Measurements from ENCODE around the gene ADGRF3.
"Not testable (repeated sequence)": the region's sequence is repeated elsewhere in the genome, so short reads cannot be mapped to it uniquely, and the experiment has no call there.

The ADGRF3 gene, protein sequence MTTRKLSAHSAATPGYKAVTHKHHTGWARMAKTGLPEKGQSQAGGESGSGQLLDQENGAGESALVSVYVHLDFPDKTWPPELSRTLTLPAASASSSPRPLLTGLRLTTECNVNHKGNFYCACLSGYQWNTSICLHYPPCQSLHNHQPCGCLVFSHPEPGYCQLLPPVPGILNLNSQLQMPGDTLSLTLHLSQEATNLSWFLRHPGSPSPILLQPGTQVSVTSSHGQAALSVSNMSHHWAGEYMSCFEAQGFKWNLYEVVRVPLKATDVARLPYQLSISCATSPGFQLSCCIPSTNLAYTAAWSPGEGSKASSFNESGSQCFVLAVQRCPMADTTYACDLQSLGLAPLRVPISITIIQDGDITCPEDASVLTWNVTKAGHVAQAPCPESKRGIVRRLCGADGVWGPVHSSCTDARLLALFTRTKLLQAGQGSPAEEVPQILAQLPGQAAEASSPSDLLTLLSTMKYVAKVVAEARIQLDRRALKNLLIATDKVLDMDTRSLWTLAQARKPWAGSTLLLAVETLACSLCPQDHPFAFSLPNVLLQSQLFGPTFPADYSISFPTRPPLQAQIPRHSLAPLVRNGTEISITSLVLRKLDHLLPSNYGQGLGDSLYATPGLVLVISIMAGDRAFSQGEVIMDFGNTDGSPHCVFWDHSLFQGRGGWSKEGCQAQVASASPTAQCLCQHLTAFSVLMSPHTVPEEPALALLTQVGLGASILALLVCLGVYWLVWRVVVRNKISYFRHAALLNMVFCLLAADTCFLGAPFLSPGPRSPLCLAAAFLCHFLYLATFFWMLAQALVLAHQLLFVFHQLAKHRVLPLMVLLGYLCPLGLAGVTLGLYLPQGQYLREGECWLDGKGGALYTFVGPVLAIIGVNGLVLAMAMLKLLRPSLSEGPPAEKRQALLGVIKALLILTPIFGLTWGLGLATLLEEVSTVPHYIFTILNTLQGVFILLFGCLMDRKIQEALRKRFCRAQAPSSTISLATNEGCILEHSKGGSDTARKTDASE

DNA sequence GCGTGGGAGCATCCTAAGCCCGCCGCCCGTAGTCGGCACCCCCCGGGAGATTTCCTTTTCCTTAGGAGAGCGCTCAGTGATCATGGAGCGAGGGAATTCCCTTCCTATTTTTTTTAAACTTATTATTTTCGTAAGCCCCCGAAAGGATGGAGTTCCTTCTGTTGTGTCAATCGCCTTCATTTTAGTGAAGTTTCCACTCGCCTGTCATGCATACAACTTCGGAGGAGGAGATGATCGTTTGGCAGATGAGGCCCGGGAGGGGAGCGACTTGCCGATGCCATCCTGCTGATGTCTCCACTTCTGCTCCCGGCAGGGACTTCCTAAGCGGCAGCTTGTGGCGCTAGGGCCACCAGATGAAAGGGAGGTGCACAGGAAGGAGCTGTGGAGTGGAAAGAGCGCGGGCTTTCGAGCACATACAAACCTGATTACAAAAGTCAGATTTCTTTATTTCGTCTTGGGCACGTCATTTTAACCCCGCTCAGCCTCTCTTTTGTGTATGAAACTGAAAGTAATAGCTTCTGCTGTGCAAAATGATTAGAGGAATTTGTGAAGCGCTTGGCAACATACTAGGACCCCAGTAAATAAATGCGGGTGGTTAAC lies at the start of gene ADGRF3:
ADGRF3 (minus strand) TSS at position 336 of the 600 bp plus-strand sequence. CDS start 555 bp downstream, outside the sequence.
- H3K4me1 ChIP-seq (ENCODE audit: insufficient read depth, low read length): peaks cover 8% of the 10 kb centered on the region; the same call in 1 of the 2 replicates
- no peaks in the 10 kb centered on the region for H3K36me3 ChIP-seq (ENCODE audit: insufficient read depth, low read depth, low read length)
- peak within 1 kb of the TSS; percentile 99 for H3K27ac ChIP-seq (ENCODE audit: low read length)
- H3K9me3 ChIP-seq (ENCODE audit: insufficient read depth, low read depth, low read length): no peaks in the 10 kb centered on the region
- H3K27me3 ChIP-seq (ENCODE audit: insufficient read depth, low read length): no peaks in the 10 kb centered on the region
- H3K9ac ChIP-seq (ENCODE audit: low read depth, low read length): peak within 1 kb of the TSS; percentile 97
- peak within 1 kb of the TSS; percentile 94 for H3K4me3 ChIP-seq (ENCODE audit: low read length)

- Histone ChIP-seq H3K27ac (ENCODE audit: low read length) (no peak overlapping the region), H3K4me3 (ENCODE audit: low read length) (no peak overlapping the region), H3K4me1 (ENCODE audit: insufficient read depth, low read length) (no peaks in the 10 kb centered on the region), H3K36me3 (ENCODE audit: insufficient read depth, low read depth, low read length) (peaks cover 27% of the 10 kb centered on the region), H3K9ac (ENCODE audit: low read depth, low read length) (no peak overlapping the region), H3K9me3 (ENCODE audit: insufficient read depth, low read depth, low read length) (no peaks in the 10 kb centered on the region), H3K27me3 (ENCODE audit: insufficient read depth, low read length) (peaks cover 2% of the 10 kb centered on the region; the same call in 1 of the 2 replicates)
Measured at GRCh38 chr2:26395394-26395793, 48.8 kb upstream of the ADGRF3 start.

GRCh38 chr2:26394694-26395093 lies 48.1 kb upstream of the ADGRF3 start:
- Histone ChIP-seq H3K9me3 (ENCODE audit: insufficient read depth, low read depth, low read length) (no peaks in the 10 kb centered on the region), H3K36me3 (ENCODE audit: insufficient read depth, low read depth, low read length) (peaks cover 34% of the 10 kb centered on the region), H3K4me3 (ENCODE audit: low read length) (no peak overlapping the region), H3K27ac (ENCODE audit: low read length) (no peak overlapping the region), H3K9ac (ENCODE audit: low read depth, low read length) (no peak overlapping the region), H3K4me1 (ENCODE audit: insufficient read depth, low read length) (no peaks in the 10 kb centered on the region), H3K27me3 (ENCODE audit: insufficient read depth, low read length) (no peaks in the 10 kb centered on the region)

DNA sequence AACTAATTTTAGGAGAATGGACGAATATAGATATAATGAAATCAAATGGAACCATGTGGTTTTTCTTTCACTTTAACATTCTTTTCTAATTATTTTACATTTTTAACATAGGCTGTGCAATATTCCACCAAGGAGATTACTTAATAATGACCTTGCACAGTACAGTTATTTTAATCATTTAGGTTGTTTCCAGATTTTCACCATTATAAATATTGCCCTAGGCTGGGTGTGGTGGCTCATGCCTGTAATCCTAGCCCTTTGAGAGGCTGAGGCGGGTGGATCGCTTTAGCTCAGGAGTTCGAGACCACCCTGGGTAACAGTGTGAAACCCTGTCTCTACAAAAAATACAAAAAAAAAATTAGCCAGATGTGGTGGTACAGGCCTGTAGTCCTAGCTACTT lies 40.6 kb upstream of the ADGRF3 start:
- Histone ChIP-seq H3K27ac (ENCODE audit: low read length) (no peak overlapping the region), H3K4me1 (ENCODE audit: insufficient read depth, low read length) (no peaks in the 10 kb centered on the region), H3K9me3 (ENCODE audit: insufficient read depth, low read depth, low read length) (no peaks in the 10 kb centered on the region), H3K4me3 (ENCODE audit: low read length) (no peak overlapping the region), H3K27me3 (ENCODE audit: insufficient read depth, low read length) (no peaks in the 10 kb centered on the region), H3K36me3 (ENCODE audit: insufficient read depth, low read depth, low read length) (peaks cover 85% of the 10 kb centered on the region), H3K9ac (ENCODE audit: low read depth, low read length) (no peak overlapping the region)

GRCh38 chr2:26384597-26384996 lies 38.0 kb upstream of the ADGRF3 start:
- Histone ChIP-seq H3K36me3 (ENCODE audit: insufficient read depth, low read depth, low read length) (peaks cover 81% of the 10 kb centered on the region), H3K27me3 (ENCODE audit: insufficient read depth, low read length) (no peaks in the 10 kb centered on the region), H3K4me3 (ENCODE audit: low read length) (no peak overlapping the region), H3K9me3 (ENCODE audit: insufficient read depth, low read depth, low read length) (no peaks in the 10 kb centered on the region), H3K27ac (ENCODE audit: low read length) (no peak overlapping the region), H3K9ac (ENCODE audit: low read depth, low read length) (no peak overlapping the region), H3K4me1 (ENCODE audit: insufficient read depth, low read length) (no peaks in the 10 kb centered on the region)

- Histone ChIP-seq H3K4me3 (ENCODE audit: low read length) (no peak overlapping the region), H3K27me3 (ENCODE audit: insufficient read depth, low read length) (no peaks in the 10 kb centered on the region), H3K9ac (ENCODE audit: low read depth, low read length) (no peak overlapping the region), H3K9me3 (ENCODE audit: insufficient read depth, low read depth, low read length) (no peaks in the 10 kb centered on the region), H3K36me3 (ENCODE audit: insufficient read depth, low read depth, low read length) (peaks cover 77% of the 10 kb centered on the region), H3K27ac (ENCODE audit: low read length) (no peak overlapping the region), H3K4me1 (ENCODE audit: insufficient read depth, low read length) (no peaks in the 10 kb centered on the region)
Measured at GRCh38 chr2:26384183-26384582, 37.6 kb upstream of the ADGRF3 start.

DNA sequence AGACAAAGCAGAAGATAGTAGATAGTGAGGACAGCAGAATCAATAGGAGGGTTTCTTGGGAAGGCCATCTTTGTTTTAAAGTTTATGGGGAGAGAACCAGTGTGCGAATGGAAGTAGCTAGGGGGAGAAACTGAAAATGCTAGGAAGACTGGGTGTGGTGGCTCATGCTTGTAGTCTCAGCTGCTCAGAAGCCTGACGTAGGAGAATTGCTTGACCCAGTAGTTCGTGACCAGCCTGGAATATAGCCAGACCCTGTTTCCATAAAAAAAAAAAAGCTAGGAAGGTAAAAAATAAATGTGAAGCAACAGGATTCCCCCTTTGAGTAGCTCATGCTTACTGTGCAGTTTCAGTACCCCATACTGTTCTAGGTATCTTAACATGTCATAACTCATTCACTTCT lies 36.0 kb upstream of the ADGRF3 start:
- no peaks in the 10 kb centered on the region for H3K27me3 ChIP-seq (ENCODE audit: insufficient read depth, low read length)

GRCh38 chr2:26380281-26380680 lies 33.7 kb upstream of the ADGRF3 start:
- Histone ChIP-seq H3K9ac (ENCODE audit: low read depth, low read length) (no peak overlapping the region), H3K4me3 (ENCODE audit: low read length) (no peak overlapping the region), H3K36me3 (ENCODE audit: insufficient read depth, low read depth, low read length) (peaks cover 60% of the 10 kb centered on the region), H3K9me3 (ENCODE audit: insufficient read depth, low read depth, low read length) (no peaks in the 10 kb centered on the region), H3K27me3 (ENCODE audit: insufficient read depth, low read length) (no peaks in the 10 kb centered on the region), H3K4me1 (ENCODE audit: insufficient read depth, low read length) (no peaks in the 10 kb centered on the region), H3K27ac (ENCODE audit: low read length) (no peak overlapping the region)

More for the DNA sequence above, 36.0 kb upstream of the ADGRF3 start:
- Histone ChIP-seq H3K9me3 (ENCODE audit: insufficient read depth, low read depth, low read length) (no peaks in the 10 kb centered on the region), H3K4me1 (ENCODE audit: insufficient read depth, low read length) (no peaks in the 10 kb centered on the region), H3K4me3 (ENCODE audit: low read length) (no peak overlapping the region), H3K27ac (ENCODE audit: low read length) (no peak overlapping the region), H3K36me3 (ENCODE audit: insufficient read depth, low read depth, low read length) (peaks cover 70% of the 10 kb centered on the region), H3K9ac (ENCODE audit: low read depth, low read length) (no peak overlapping the region)

- no peaks in the 10 kb centered on the region for H3K9me3 ChIP-seq (ENCODE audit: insufficient read depth, low read depth, low read length)
- no peak overlapping the region for H3K9ac ChIP-seq (ENCODE audit: low read depth, low read length)
- peaks cover 69% of the 10 kb centered on the region for H3K36me3 ChIP-seq (ENCODE audit: insufficient read depth, low read depth, low read length)
- no peaks in the 10 kb centered on the region for H3K4me1 ChIP-seq (ENCODE audit: insufficient read depth, low read length)
- no peaks in the 10 kb centered on the region for H3K27me3 ChIP-seq (ENCODE audit: insufficient read depth, low read length)
- no peak overlapping the region for H3K27ac ChIP-seq (ENCODE audit: low read length)
- H3K4me3 ChIP-seq (ENCODE audit: low read length): no peak overlapping the region
Measured at GRCh38 chr2:26376799-26377198, 30.2 kb upstream of the ADGRF3 start.

- not testable (repeated sequence) for H3K9me3 ChIP-seq (ENCODE audit: insufficient read depth, low read depth, low read length); H3K9ac ChIP-seq (ENCODE audit: low read depth, low read length); H3K27me3 ChIP-seq (ENCODE audit: insufficient read depth, low read length); H3K4me1 ChIP-seq (ENCODE audit: insufficient read depth, low read length); H3K27ac ChIP-seq (ENCODE audit: low read length); H3K4me3 ChIP-seq (ENCODE audit: low read length)
- peaks cover 74% of the 10 kb centered on the region for H3K36me3 ChIP-seq (ENCODE audit: insufficient read depth, low read depth, low read length)
Measured at GRCh38 chr2:26370909-26371308, 24.3 kb upstream of the ADGRF3 start.

DNA sequence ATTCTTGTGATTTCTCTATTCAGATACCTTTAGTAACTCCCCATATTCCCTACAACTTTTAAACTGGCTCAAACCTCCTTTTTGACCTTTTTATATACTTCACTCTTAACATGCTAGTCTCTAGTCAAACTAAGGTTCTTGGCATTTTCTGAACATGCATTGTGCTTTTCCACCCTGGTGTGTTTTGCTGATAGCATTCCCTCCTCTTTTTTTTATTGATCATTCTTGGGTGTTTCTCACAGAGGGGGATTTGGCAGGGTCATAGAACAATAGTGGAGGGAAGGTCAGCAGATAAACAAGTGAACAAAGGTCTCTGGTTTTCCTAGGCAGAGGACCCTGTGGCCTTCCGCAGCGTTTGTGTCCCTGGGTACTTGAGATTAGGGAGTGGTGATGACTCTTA lies 23.1 kb upstream of the ADGRF3 start:
- not testable (repeated sequence) for H3K4me1 ChIP-seq (ENCODE audit: insufficient read depth, low read length); H3K4me3 ChIP-seq (ENCODE audit: low read length); H3K27me3 ChIP-seq (ENCODE audit: insufficient read depth, low read length); H3K9ac ChIP-seq (ENCODE audit: low read depth, low read length); H3K9me3 ChIP-seq (ENCODE audit: insufficient read depth, low read depth, low read length); H3K27ac ChIP-seq (ENCODE audit: low read length)
- H3K36me3 ChIP-seq (ENCODE audit: insufficient read depth, low read depth, low read length): peaks cover 72% of the 10 kb centered on the region
